Neural crest cell (in vitro differentiated cells): ENCODE data around the gene PCCA. TPM values are rescaled to one million over a fixed set of nuclear protein-coding genes. Genes with fewer than 3 reads are reported as not detected.

Experiments used
- DNase-seq: peaks from one replicate; pipeline ENCODE4 v3.0.0; 2021; ENCODE audit warnings: low read depth, mixed read lengths, low spot score
- H3K27ac Mint-ChIP-seq: one replicate; pipeline ENCODE4 v1.8.0; 2021; ENCODE audit warnings: mild to moderate bottlenecking, mixed read lengths; ENCODE audit not compliant: unreplicated experiment
- H3K27me3 Mint-ChIP-seq: 2 replicates; pipeline ENCODE4 v1.8.0; 2021; ENCODE audit warnings: low read depth, mild to moderate bottlenecking, mixed read lengths
- H3K36me3 Mint-ChIP-seq: 2 replicates; pipeline ENCODE4 v1.8.0; 2021; ENCODE audit warnings: low read depth, mild to moderate bottlenecking, mixed read lengths
- H3K4me1 Mint-ChIP-seq: 2 replicates; pipeline ENCODE4 v1.8.0; 2021; ENCODE audit warnings: mixed read lengths
- H3K4me3 Mint-ChIP-seq: one replicate; pipeline ENCODE4 v1.8.0; 2021; ENCODE audit warnings: mild to moderate bottlenecking, mixed read lengths
- H3K9me3 Mint-ChIP-seq: 2 replicates; pipeline ENCODE4 v1.8.0; 2021; ENCODE audit warnings: mixed read lengths
- CTCF ChIP-seq: fragments of 200-600 bp; sonication (generic); conservative IDR thresholded peaks from 2 replicates; pipeline ENCODE4 v1.5.0; 2021; ENCODE audit warnings: antibody characterized with exemption, mild to moderate bottlenecking
- total RNA-seq: library from RNA; stranded (reverse); gene quantifications from 2 replicates; pipeline ENCODE4 v1.2.1, GENCODE V29; 2021

Gene PCCA
- total RNA-seq, 1 donor from 2014 or later, result 40.6 TPM

GRCh38 chr13:100525453-100526317, 436.8 kb downstream of the PCCA start:
- TF ChIP-seq CTCF, result no peak
- Mint-ChIP-seq H3K4me3 (no peak overlapping the region), H3K27ac (no peak overlapping the region), H3K9me3 (no peaks in the 10 kb centered on the region), H3K4me1 (peaks cover 23% of the 10 kb centered on the region), H3K36me3 (peaks cover 7% of the 10 kb centered on the region), H3K27me3 (peaks cover 2% of the 10 kb centered on the region)
- no peak for DNase-seq

- DNase-seq, result no peak
- peaks cover 15% of the 10 kb centered on the region for H3K4me1 Mint-ChIP-seq
- TF ChIP-seq CTCF, result no peak
- H3K27me3 Mint-ChIP-seq, result no peaks in the 10 kb centered on the region
- H3K4me3 Mint-ChIP-seq, result no peak overlapping the region
- peaks cover 6% of the 10 kb centered on the region for H3K36me3 Mint-ChIP-seq
- H3K9me3 Mint-ChIP-seq, result no peaks in the 10 kb centered on the region
- H3K27ac Mint-ChIP-seq, result no peak overlapping the region
Measured at GRCh38 chr13:100526318-100527000, 437.6 kb downstream of the PCCA start.

- H3K36me3 Mint-ChIP-seq, result peaks cover 9% of the 10 kb centered on the region
- no peak overlapping the region for H3K27ac Mint-ChIP-seq
- H3K9me3 Mint-ChIP-seq, result no peaks in the 10 kb centered on the region
- no peak for DNase-seq
- no peaks in the 10 kb centered on the region for H3K27me3 Mint-ChIP-seq
- no peak overlapping the region for H3K4me3 Mint-ChIP-seq
- no peak for TF ChIP-seq CTCF
- H3K4me1 Mint-ChIP-seq, result peaks cover 6% of the 10 kb centered on the region
Measured at GRCh38 chr13:100527644-100528043, 438.8 kb downstream of the PCCA start.

GRCh38 chr13:100528353-100528752, 439.5 kb downstream of the PCCA start:
- no peak for DNase-seq
- peaks cover 9% of the 10 kb centered on the region for H3K36me3 Mint-ChIP-seq
- H3K9me3 Mint-ChIP-seq, result no peaks in the 10 kb centered on the region
- H3K4me1 Mint-ChIP-seq, result peaks cover 5% of the 10 kb centered on the region
- no peaks in the 10 kb centered on the region for H3K27me3 Mint-ChIP-seq
- no peak overlapping the region for H3K4me3 Mint-ChIP-seq
- no peak for TF ChIP-seq CTCF
- no peak overlapping the region for H3K27ac Mint-ChIP-seq

- Mint-ChIP-seq H3K4me3 (no peak overlapping the region), H3K27ac (no peak overlapping the region), H3K36me3 (peaks cover 9% of the 10 kb centered on the region), H3K4me1 (peaks cover 5% of the 10 kb centered on the region), H3K27me3 (no peaks in the 10 kb centered on the region), H3K9me3 (no peaks in the 10 kb centered on the region)
- no peak for TF ChIP-seq CTCF
- no peak for DNase-seq
Measured at GRCh38 chr13:100528820-100529219, 439.9 kb downstream of the PCCA start.
